HG03045 (cell line): ENCODE measurements around the gene PPP2R5C.

Source experiments
- ATAC-seq: cut with Tn5 transposase; IDR thresholded peaks from one replicate; pipeline ENCODE4 v1.9.1; 2021; ENCODE audit warnings: mild to moderate bottlenecking, moderate library complexity; ENCODE audit not compliant: unreplicated experiment

The PPP2R5C gene

DNA sequence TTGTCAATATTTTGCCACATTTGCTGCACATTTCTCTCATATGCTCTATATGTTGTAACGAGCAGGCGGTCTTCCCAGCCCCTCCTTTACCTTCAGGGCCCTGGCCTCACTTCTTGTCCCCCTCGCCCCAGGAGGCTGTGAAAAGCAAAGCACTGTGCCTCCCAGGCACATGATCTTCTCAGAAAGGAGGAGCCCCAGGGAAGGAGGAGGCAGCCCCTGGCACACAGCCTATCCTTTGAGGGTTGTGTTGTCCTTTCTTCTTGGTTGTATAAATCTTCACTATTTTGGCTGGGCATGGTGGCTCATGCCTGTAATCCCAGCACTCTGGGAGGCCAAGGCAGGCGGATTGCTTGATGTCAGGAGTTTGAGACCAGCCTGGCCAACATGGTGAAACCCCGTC lies 77.0 kb downstream of the PPP2R5C start:
- no peak for ATAC-seq

DNA sequence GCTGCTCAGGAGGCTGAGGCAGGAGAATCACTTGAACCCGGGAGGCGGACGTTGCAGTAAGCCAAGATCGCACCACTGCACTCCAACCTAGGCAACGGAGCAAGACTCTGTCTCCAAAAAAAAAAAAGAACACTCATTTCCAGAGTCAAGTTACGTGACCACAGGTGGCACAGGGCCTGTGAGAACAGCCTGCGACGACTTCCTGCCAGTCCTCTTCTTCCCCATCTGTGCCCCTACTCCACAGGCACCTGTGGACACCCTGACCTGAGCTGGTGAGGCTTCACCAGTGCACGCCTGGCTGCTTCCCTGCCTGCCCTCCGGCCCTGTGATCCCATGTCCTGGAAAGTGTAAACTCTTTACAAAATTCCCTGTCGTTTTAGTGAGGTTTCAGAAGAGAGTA lies 77.7 kb downstream of the PPP2R5C start:
- no peak for ATAC-seq

DNA sequence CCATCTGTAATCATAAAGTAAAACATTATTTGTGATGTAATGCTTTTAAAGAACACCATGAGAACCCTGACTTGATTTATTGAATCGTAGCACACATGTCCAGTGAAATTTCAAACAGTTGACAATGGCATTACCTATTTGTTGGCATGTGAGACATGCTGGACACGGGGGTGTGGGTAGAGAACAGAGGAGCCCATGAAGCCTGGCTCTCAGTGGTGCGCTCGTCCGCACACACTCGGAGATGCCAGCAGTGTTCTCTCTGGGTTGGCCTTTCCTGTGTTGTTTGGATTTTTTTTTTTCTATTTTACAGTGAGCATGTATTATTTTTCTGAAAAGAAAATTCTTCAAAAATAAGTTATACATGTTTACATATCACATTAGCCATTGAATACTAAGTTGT lies 78.2 kb downstream of the PPP2R5C start:
- no peak for ATAC-seq

DNA sequence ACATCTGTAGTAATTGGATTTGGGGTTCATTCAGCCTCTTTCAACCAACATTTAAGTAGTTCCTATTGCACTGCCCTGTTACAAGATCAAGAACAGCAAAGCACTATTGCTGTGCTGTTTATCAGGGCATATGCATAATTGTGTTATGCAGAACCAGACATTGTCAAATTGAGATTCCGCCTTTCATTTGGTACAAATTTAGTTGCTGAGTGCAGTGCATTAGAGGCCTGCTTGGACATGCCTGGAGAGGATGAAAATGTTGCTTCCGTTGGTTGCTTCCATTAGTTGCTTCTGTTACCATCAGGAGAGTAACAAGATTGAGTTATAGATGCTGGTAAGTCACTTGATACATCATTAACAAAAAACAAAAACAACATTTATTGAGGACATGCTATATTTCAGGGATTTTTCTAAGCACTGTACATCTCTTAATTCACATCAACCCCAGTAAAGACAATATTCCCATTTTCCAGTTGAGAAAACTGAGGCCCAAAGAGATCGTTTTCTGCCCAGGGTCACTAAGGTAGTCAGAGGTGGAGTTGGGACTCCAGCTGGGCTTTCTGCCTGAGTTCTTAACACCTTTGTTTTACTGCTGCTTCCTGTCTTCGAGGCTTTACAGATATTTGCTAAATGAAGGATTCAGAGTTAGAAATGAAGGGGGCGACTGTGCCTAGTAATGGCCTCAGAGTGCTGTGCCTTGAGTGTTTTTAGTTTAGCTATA lies 79.3 kb downstream of the PPP2R5C start:
- ATAC-seq: no peak

DNA sequence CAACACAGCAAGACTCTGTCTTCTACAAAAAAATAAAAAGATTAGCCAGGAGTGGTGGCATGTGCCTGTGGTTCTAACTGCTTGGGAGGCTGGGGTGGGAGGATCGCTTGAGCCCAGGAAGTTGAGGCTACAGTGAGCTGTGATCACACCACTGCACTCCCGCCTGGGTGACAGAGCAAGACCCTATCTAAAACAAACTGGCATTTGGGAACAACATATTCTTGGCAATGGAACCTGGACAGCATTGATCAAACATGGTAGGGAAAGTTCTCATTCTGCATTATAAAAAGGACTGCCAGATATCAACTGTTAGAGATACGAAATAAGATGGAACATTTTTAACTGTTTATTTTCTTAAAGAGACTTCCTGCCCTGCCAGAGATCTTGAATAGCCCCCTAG lies 81.5 kb downstream of the PPP2R5C start:
- ATAC-seq: no peak

DNA sequence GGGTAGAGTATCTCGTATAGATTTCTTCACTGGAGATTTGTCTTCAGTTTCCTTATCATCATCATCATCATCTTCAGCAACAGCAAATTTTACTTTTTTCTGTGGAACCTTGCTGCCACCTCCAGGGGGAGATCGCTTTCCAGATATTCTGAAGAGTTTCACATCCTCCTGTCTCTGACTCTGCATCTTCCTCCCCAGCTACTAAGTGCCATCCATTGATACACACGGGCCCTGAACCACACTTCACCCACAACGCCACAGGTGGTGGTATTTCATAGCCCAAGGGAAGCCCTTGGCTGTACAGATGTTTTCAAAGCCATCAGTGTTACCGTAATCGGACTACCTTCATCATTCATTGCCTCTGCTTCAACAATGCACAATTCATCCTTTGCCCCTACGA lies 82.2 kb downstream of the PPP2R5C start:
- peak; percentile 55 for ATAC-seq

DNA sequence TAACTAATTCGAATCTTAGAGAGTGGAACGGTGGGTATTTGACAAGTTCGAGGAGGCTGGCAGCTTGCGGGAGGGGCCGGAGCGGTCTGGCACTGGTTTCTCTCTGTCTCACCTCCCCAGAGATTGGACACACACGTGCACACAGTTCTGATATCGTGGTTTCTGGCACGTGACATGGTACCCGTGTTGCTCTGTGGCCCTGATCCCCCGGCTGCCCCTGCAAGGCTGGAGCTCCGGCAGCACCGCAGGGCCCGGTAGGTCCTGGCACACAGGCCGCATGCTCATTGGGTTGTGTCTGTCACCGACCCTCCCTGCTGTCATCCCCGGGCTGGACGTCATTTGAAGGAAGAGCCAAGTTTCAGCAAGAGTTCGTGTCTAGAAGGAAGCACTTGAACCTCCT lies 82.7 kb downstream of the PPP2R5C start:
- no peak for ATAC-seq

DNA sequence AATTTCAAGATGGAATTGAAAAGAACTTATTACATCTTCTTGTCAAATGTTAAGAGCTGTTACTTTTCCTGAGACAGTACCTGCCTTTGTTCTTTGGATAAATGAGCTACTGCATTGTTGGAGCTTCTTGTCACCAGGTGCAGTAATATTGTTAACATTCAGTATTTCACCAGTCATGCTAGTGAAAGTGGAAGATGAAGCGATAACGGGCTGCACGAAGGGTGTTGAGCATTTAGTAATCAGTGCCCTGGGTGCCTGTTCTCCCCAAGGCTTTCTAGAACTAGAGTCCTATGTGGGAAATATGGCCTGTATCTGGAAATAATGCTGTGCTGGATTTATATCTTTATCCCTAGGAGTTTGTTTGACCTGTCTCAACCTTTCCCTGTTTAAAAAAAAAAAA lies 83.2 kb downstream of the PPP2R5C start:
- ATAC-seq: no peak

DNA sequence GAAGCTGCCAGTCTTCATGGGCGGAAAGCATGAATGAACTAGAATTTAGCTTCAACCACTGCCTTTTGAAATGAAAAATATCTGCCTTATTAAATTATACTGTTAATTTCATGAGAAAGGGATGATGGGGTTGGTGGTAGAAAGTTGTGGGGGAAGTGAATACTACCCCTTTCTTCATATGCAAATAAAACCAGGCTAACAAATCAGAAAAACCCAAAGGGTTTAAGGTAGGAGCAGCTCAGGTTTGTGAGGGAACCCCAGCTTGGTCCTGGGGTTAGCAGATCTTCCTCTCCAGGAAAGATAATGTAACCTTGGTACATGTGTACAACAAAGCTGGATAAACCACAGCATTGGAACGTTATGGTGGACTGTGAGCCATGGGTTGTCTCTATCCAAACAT lies 84.0 kb downstream of the PPP2R5C start:
- no peak for ATAC-seq

DNA sequence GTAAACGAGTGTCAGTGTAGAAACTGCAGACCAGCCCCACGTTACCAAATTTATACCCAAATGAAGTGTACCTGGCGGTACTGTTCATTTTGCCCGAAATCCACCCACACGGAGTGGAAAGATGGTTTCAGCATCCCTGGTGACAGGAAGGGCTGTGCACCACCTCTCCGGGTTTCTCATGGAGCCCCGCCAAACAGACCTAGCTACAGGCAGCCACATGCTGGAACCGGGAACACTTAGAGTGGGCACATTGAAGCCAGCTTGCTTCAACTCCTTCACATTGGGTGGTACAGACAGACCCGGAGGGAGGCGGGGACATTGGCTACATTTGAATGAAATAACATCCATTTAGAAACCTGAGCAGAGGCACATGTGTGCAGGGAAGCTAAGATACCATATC lies 84.4 kb downstream of the PPP2R5C start:
- no peak for ATAC-seq

DNA sequence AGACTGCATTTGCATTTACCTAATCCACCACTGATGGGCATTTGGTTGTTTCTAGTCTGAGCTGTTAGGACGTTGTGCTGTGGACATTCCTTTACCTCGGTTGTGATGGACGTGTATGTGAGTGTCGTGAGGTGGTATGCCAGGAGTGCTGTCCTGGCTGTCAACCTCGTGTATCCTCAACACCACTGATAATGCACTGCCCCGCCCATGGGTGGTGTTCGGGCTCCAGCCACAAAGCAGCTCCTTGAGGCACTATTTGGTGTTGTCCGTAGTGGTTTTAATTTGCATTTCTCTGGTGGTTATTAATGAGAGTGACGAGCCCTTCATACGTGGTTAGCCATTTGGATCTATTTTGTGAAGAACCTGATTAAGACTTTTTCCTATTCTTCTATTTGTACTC lies 87.6 kb downstream of the PPP2R5C start:
- peak; percentile 58 for ATAC-seq

DNA sequence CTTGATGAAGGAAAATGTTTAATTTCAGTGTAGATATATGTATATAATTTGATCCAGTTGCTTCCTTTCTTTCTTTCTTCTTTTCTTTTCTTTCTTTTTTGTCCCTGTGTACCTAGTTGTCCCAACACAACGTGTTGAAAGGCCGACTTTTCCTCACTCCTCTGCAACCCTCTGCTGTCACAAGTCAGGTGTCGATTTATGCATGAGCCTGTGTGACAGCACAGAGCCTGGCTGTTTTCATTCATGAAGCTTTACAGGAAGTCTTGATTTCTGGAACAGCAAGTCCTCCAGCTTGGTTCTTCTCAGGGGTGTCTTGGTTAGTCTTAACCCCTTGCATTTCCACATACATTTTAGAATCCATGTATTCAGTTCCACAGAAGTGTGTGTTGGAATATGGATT lies 88.1 kb downstream of the PPP2R5C start:
- ATAC-seq: no peak

DNA sequence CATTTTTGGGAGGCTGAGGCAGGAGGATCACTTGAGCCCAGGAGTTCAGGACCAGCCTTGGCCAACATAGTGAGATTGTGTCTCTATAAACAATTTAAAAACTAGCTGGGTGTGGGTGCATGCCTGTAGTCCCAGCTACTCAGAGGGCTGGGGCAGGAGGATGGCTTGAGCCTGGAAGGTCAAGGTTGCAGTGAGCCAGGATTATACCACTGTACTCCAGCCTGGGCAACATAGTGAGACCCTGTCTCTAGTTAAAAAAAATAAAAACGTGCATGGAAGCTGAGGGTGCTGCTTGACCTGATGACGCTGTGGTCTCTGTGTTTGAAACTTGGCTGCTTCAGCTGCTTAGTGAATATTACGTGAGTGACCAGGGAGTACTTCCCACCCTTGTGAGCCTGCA lies 89.7 kb downstream of the PPP2R5C start:
- no peak for ATAC-seq

DNA sequence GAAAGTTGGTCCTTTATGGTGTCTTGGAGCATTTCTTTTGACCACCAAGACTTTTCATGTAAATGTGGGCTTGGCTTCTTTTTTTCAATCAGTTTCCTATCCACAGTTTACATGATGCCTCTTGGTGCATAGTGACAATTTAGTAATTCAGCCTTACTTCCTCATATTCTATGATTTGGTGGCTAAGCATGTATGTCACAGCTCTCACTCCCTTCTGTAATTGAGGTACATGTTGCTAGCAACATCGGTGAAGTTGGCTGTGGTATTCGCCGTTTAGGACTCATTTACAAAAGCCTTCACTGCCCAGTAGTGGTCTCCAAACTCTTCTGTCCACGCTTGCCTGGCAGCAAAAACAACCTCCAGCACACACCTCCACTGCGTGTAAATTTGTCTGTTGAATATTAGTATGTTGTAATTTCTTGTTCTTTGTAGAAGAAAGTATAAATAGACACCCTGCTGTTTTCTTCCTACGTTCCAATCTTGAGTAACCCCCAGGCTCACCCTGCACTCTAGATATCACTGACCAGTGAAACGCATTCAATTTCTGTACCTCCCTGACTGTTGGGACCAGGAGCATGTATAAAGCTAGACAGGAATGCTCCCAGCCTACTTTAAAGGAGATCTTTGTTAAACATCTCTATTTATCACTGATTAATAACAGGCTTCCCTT lies 90.4 kb downstream of the PPP2R5C start:
- ATAC-seq: no peak

DNA sequence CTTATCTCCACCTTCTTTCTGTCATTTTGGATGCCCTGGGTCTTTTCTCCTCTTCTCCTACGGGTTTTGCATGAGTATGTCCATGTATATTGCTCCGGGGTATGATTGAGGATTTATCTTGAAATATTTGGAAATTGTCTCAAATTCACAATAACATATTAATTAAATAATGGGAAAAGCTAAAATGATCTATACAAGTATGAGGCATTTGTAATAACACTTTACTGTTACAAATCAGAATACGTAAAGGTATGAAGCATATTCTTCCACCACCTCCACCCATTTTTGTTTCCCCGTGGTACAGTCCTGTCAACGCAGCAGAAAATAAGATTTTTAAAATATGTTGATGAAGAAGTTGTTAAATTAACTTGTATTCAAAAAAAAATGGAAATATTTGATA lies 91.3 kb downstream of the PPP2R5C start:
- ATAC-seq: no peak

DNA sequence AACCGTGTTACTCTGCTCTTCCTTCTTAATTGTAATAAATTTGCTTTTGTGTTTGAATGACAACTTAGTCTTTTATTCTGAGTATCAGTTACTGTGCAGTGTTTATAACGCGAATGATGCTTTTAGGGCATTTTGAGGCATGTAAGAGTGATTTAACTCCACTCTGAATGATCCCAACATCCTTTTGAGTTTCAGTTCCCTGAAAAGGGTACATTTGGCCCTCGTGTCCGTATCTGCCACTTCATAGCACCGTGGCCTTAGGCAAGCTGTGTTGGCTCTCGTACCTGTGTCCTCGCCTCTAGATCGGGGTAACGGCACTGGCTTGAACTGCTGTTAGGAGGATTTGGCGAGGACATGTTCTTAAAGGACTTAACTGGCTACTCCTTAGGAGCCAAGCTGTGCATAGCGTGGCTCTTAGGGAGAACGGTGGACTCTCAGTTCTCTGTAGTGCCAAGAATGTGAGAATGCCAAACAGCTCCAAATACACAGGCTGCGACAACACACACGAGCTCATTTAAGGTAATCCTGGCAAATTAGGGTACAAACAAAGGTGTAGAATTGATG lies 92.0 kb downstream of the PPP2R5C start:
- ATAC-seq: no peak

DNA sequence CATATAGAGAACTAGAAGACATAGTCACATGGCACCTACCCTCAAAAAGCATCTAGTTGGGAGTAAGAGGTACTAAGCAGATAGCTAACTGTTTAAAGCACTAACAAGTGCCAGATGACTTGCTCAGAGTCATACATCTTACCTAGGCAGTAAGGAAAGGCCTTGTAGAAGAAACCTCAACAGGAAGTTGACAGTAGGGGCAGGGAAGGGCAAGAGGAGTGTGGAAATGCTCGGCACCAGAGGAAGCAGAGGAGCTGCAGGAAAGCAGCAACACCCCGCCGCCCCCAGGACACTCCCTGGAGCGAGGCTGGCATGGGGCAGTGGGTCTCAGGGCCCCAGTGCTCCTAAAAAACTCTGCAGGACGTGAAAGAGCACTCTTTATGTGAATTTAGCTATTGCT lies 92.9 kb downstream of the PPP2R5C start:
- ATAC-seq: no peak

DNA sequence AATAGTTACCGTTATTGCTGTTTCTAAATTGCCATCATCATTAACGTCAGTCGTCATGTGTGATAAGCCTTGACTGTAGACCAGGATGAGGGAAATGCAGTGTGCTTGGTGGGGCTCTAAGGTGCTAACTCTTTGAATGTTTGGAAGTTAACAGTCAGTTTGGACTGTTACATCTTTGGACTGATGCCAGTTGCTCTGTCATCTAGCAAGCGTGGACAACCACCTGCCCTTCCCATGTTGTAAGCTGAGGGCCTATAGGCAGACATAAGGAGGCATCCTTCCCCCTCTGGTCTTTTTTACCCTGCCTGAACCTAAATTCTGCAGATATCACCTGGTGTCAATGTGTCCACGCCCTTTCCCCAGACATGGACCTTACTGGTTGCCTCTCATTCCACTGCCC lies 94.4 kb downstream of the PPP2R5C start:
- ATAC-seq: no peak

DNA sequence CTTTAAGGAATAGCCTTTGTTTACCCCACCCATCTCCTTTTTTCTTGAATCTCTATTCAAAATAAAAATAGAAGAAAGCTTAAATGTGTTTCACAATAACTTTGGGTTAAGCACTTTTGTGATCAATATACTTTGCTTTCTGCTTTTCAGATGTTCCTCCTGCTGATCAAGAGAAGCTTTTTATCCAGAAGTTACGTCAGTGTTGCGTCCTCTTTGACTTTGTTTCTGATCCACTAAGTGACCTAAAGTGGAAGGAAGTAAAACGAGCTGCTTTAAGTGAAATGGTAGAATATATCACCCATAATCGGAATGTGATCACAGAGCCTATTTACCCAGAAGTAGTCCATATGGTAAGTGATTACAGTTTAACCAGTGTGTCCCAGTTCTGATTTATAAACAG lies 95.0 kb downstream of the PPP2R5C start:
- ATAC-seq: no peak

DNA sequence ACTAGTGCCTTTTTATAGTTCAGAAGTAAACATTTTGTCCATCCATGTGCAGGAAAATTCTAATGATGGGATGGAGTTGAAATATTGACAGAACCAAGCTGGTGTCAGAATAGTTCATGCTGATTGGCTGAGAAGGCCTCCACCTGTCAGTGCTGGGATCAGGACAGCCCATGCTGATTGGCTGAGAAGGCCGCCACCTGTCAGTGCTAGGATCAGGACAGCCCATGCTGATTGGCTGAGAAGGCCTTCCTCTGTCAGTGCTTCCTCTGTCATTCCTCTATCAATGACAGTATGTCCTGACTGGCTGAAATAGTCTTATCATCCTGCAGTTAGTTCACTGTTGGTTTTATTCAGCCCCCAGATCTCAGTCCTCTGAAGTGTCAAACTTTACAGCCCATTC lies 95.7 kb downstream of the PPP2R5C start:
- no peak for ATAC-seq

DNA sequence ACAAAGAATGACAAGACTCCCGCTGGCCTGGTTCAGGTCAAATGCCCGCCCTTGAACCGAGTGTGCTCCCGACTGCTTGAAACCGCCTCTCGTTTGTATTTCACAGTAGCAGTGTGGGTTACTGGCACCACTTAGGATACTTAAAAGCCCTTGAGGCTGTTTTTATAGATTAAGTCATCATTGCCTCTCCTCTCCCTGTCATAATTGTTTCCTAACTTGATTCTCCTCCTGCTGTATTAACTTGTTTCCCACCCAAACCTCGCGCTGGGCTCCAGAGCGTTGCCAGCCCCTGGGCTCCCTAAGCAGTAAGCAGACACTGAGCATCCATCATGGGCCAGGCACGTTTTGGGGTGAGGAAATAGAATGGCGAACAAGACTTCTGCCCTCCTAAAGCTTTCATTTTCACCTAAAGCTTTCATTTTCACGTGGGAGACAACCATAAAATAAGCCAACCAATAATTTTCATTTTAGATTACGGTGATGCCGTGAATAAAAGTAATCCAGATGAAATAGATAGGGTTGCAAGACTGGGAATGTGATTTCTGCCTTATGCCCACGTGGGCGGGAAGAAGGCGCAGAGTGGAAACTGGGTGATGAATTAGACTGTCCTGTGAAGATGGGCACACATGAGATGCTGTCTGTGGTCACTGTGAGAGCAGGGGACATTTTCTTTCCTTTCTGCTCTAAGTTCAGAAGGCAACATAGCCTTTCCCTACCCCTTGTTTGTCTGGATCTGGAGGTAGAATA lies 97.5 kb downstream of the PPP2R5C start:
- ATAC-seq: no peak

DNA sequence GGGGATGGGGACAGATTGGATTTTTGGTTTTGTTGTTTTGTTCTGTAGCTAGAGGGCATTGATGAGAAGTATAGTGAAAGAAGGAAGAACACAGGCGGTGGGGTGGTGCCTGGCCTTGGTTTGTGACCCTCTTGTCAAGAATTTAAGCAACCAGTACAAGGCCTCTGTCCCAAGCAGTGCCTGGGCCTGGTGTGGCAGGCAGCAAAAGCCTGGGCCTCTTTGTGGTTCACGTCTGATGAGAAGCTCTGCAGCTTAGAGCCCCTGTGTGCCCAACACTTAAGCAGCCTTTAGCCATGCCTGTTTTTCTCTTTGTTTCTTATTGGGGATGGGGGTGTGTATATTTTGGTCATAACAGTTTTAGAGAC lies 98.0 kb downstream of the PPP2R5C start:
- no peak for ATAC-seq
